Ovary (tissue), 9 donors: ENCODE measurements around the gene KCNMA1. TPM values are rescaled to one million over a fixed set of nuclear protein-coding genes. Genes with fewer than 3 reads are reported as not detected.

Source experiments
- DNase-seq, 5 donors: peaks; one replicate each; pipeline ENCODE4 v3.0.0-alpha.2; 2019 to 2020
- H3K27ac ChIP-seq, 2 donors: fragments of 200-600 bp; one replicate each; pipeline versions ENCODE4 v1.5.1 to v1.8.0; 2019 to 2022
- H3K27me3 ChIP-seq: fragments of 200-600 bp; one replicate; pipeline ENCODE4 v1.8.0; 2022
- H3K36me3 ChIP-seq: fragments of 200-600 bp; sonication (generic); one replicate; pipeline ENCODE4 v1.5.1; 2019
- H3K4me1 ChIP-seq: one replicate; pipeline ENCODE4 v1.8.1; 2013; ENCODE audit warnings: mild to moderate bottlenecking, moderate library complexity; ENCODE audit not compliant: insufficient read depth
- H3K4me3 ChIP-seq: fragments of 200-600 bp; sonication (generic); one replicate; pipeline ENCODE4 v1.5.1; 2017
- H3K9me3 ChIP-seq, 2 donors: fragments of 200-600 bp in 1 of 2; sonication (generic) in 1 of 2; one replicate each; pipeline versions ENCODE4 v1.5.1 to v1.8.1; 2013 to 2019; ENCODE audit warnings: mild to moderate bottlenecking in 1 of 2, moderate library complexity in 1 of 2
- EP300 ChIP-seq: sonication (generic); formaldehyde crosslinking; IDR thresholded peaks from one replicate; pipeline ENCODE4 v1.6.1; 2017; ENCODE audit warnings: antibody characterized with exemption
- POLR2A ChIP-seq: fragments of 450-650 bp; IDR thresholded peaks from one replicate; pipeline ENCODE4 v1.6.1; 2017; ENCODE audit warnings: antibody characterized with exemption, mild to moderate bottlenecking, moderate library complexity
- WGBS, 3 donors: extraction: QIAGEN DNeasy Blood & Tissue Kit in 1 of 3; methylation state at CpG; one replicate each; pipeline versions ENCODE4 v1.1.5 to v1.1.7; 2013 to 2017; 5-methylcytosine and 5-hydroxymethylcytosine counted together
- intact Hi-C, 4 donors: fragments of 100-400 bp; cut with DNase I; formaldehyde crosslinking; loops; one replicate each; pipeline versions ENCODE4 v1.11.0 to v1.15.1; 2022 to 2023
- polyA plus RNA-seq, 2 donors: library from polyadenylated mRNA; stranded (reverse); fragments of 200-250 nt in 1 of 2; fragments of 350-450 nt in 1 of 2; fragmentation: Illumina TruSeq in 1 of 2; extraction: RNeasy Lipid Tissue Mini Kit (QIAGEN cat#74804) in 1 of 2; gene quantifications; one replicate each; pipeline ENCODE4 v1.2.3, GENCODE V29; 2013 to 2014
- total RNA-seq, 7 donors: library from RNA; depleted of rRNA in 2 of 7; stranded (reverse); fragments of >200 nt in 2 of 7; fragmentation: NEBNext Ultra II Directional in 3 of 7; extraction: Animal tissue kit (Norgen Biotek cat#: 25700) in 3 of 7; gene quantifications; one replicate each; pipeline versions ENCODE4 v1.1.0 to v1.2.4, GENCODE V29; 2016 to 2023
- TF ChIP-seq, protein P1 (sequence below), 3 donors: fragments of 450-650 bp in 2 of 3; fragments of 200-600 bp in 1 of 3; IDR thresholded peaks; one replicate each; pipeline versions ENCODE4 v1.5.1 to v1.8.0; 2016 to 2022; ENCODE audit warnings: antibody characterized with exemption in 3 of 3, mild to moderate bottlenecking in 1 of 3
- donor health status: DM: no; HTN: no; CAD: no; lungs with moderate emphysema.
- donor health status: DM: no; HTN: no; CAD: no.
- donor health status: Bipolar disorder and iron deficiency.
- donor health status: DM: yes; HTN: yes; CAD: no.
- donor health status: DM: no; HTN: no; CAD: no.
- donor health status: DM: yes; HTN: yes; CAD: no.

Gene KCNMA1
- total and polyA plus RNA-seq, 9 donors: 7.0 to 83.8 (median 25.1) TPM

- Histone ChIP-seq H3K27ac (no peak overlapping the region), H3K4me1 (no peaks in the 10 kb centered on the region), H3K27me3 (no peaks in the 10 kb centered on the region), H3K4me3 (no peak overlapping the region), H3K36me3 (no peaks in the 10 kb centered on the region), H3K9me3 (no peaks in the 10 kb centered on the region)
- WGBS, 3 donors: 96 to 97% (median 96%) methylated on average over 5 of the region's 5 CpGs
- TF ChIP-seq, protein P1, sequence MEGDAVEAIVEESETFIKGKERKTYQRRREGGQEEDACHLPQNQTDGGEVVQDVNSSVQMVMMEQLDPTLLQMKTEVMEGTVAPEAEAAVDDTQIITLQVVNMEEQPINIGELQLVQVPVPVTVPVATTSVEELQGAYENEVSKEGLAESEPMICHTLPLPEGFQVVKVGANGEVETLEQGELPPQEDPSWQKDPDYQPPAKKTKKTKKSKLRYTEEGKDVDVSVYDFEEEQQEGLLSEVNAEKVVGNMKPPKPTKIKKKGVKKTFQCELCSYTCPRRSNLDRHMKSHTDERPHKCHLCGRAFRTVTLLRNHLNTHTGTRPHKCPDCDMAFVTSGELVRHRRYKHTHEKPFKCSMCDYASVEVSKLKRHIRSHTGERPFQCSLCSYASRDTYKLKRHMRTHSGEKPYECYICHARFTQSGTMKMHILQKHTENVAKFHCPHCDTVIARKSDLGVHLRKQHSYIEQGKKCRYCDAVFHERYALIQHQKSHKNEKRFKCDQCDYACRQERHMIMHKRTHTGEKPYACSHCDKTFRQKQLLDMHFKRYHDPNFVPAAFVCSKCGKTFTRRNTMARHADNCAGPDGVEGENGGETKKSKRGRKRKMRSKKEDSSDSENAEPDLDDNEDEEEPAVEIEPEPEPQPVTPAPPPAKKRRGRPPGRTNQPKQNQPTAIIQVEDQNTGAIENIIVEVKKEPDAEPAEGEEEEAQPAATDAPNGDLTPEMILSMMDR (IDR thresholded peaks at IDR 0.05): no peak
- no peak for TF ChIP-seq EP300
- TF ChIP-seq POLR2A: no peak
- no peak for DNase-seq
- intact Hi-C loops: no loop called here
Measured at GRCh38 chr10:77430530-77430929, 207.1 kb downstream of the KCNMA1 start.

DNA sequence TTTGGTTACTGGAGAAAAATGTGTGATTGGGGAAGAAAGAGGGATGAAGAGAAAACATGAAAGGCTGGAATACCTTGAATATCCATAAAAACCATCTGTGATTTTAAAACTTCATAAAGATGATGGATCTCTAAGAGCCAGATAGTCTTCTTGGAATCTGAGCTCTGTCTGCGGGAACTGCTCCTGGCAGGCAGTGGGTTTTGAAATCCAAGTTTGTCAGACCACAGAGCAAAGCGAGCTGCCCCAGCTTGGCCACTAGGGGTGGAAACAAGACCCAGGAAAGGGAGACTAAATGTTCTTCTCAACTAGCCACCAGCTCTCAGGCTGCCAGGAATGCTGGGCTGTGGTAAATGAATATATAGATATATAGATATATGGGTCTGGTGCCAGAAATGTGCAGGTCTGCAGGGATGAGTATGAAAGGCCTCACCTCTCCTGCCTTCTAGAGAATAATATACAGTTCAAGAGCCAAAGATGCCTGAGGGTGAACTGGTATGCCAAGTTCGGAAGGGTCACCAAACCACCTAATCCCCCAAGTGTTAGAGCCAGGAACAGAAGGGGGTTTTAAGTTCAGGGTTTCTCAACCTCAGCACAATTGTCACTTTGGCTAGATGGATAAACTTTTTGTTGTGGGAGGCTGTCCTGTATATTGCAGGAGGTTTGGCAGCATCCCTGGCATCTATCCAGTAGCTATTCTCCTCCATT is 208.8 kb downstream of the KCNMA1 start:
- no peak overlapping the region for H3K4me3 ChIP-seq
- peaks cover 2% of the 10 kb centered on the region for H3K4me1 ChIP-seq
- no peaks in the 10 kb centered on the region for H3K9me3 ChIP-seq
- H3K36me3 ChIP-seq: no peaks in the 10 kb centered on the region
- intact Hi-C loops: no loop called here
- WGBS, 3 donors: 49 to 76% (median 60%) methylated on average over 3 of the region's 3 CpGs
- DNase-seq: peak in 3 of 5 donors; percentile 42 to 66 (median 43)
- no peaks in the 10 kb centered on the region for H3K27me3 ChIP-seq
- H3K27ac ChIP-seq: no peak overlapping the region
- TF ChIP-seq POLR2A (no peak), EP300 (no peak)
- TF ChIP-seq, protein P1 (IDR thresholded peaks at IDR 0.05): no peak

- no peak for DNase-seq
- Histone ChIP-seq H3K27ac (no peak overlapping the region), H3K4me1 (peaks cover 14% of the 10 kb centered on the region), H3K4me3 (no peak overlapping the region), H3K9me3 (no peaks in the 10 kb centered on the region), H3K27me3 (no peaks in the 10 kb centered on the region), H3K36me3 (no peaks in the 10 kb centered on the region)
- intact Hi-C loops: no loop called here
- TF ChIP-seq EP300 (no peak), POLR2A (no peak)
- TF ChIP-seq, protein P1 (IDR thresholded peaks at IDR 0.05): no peak
Measured at GRCh38 chr10:77424257-77424656, 213.4 kb downstream of the KCNMA1 start.

- peak in 2 of 5 donors; percentile 16 to 37 for DNase-seq
- peaks cover 16% of the 10 kb centered on the region for H3K4me1 ChIP-seq
- no peaks in the 10 kb centered on the region for H3K36me3 ChIP-seq
- H3K9me3 ChIP-seq: no peaks in the 10 kb centered on the region
- TF ChIP-seq, protein P1 (IDR thresholded peaks at IDR 0.05): no peak
- no peak for TF ChIP-seq EP300
- no peak for TF ChIP-seq POLR2A
- no peak overlapping the region for H3K4me3 ChIP-seq
- intact Hi-C loops: no loop called here
- H3K27me3 ChIP-seq: no peaks in the 10 kb centered on the region
- no peak overlapping the region for H3K27ac ChIP-seq
- WGBS, 3 donors: 17 to 21% (median 17%) methylated on average over 5 of the region's 5 CpGs
Measured at GRCh38 chr10:77422491-77423338, 214.9 kb downstream of the KCNMA1 start.
